IMR-90 (cell line): ENCODE data around the gene SDCCAG8. TPM values are rescaled to one million over a fixed set of nuclear protein-coding genes. Genes with fewer than 3 reads are reported as not detected.

Experiments
- ATAC-seq: fragments of 200-7000 bp; cut with Tn5 transposase; 2 replicates; pipeline ENCODE4 v1.9.1; 2020; ENCODE audit warnings: low read depth, mild to moderate bottlenecking, moderate library complexity
- BruUV-seq: library from RNA; stranded (reverse); fragments of 400-500 nt; replicated peaks from 2 replicates; lab custom pipeline; 2021; lab: Mats Ljungman, UMichigan
- CTCF ChIA-PET: fragments of 300-600 bp; formaldehyde crosslinking; extraction: SDS; loops from one replicate; lab custom pipeline; 2021; ENCODE audit warnings: antibody characterized with exemption; lab: Yijun Ruan, JAX
- POLR2A ChIA-PET: fragments of 300-600 bp; sonication (Branson Sonifier 250); formaldehyde crosslinking; loops from one replicate; lab custom pipeline; 2022; ENCODE audit warnings: antibody characterized with exemption; ENCODE audit not compliant: unreplicated experiment; lab: Charles Lee
- DNase-seq: peaks from one replicate; pipeline ENCODE4 v3.0.0; 2013
- H2AFZ ChIP-seq: replicated peaks from 2 replicates; pipeline ENCODE3; 2013; ENCODE audit warnings: low read length, mild to moderate bottlenecking; ENCODE audit not compliant: poor library complexity
- H2AK5ac ChIP-seq: 2 replicates; pipeline ENCODE4 v1.6.1; 2013; ENCODE audit warnings: low read depth, low read length, inconsistent platforms
- H2AK9ac ChIP-seq: replicated peaks from 2 replicates; pipeline ENCODE3; 2013; ENCODE audit warnings: mild to moderate bottlenecking, low read depth, low read length, moderate library complexity; ENCODE audit not compliant: poor library complexity
- H2BK120ac ChIP-seq: 2 replicates; pipeline ENCODE4 v1.6.1; 2013; ENCODE audit warnings: low read depth, low read length, inconsistent platforms
- H2BK15ac ChIP-seq: 3 replicates; pipeline ENCODE4 v1.6.1; 2013; ENCODE audit warnings: low read depth, low read length, inconsistent platforms
- H2BK20ac ChIP-seq: 2 replicates; pipeline ENCODE4 v1.6.1; 2013; ENCODE audit warnings: low read depth, mild to moderate bottlenecking, inconsistent platforms, low read length, moderate library complexity
- H2BK5ac ChIP-seq: 2 replicates; pipeline ENCODE4 v1.6.1; 2013; ENCODE audit warnings: mild to moderate bottlenecking, low read depth, low read length, inconsistent platforms; ENCODE audit not compliant: poor library complexity, severe bottlenecking
- H3K14ac ChIP-seq: replicated peaks from 2 replicates; pipeline ENCODE4 v1.6.1; 2013; ENCODE audit warnings: low read depth, low read length, inconsistent platforms
- H3K18ac ChIP-seq: 2 replicates; pipeline ENCODE4 v1.6.1; 2013; ENCODE audit warnings: low read depth, low read length, control low read depth
- H3K23ac ChIP-seq: 2 replicates; pipeline ENCODE4 v1.6.1; 2013; ENCODE audit warnings: low read depth, low read length, inconsistent platforms
- H3K27ac ChIP-seq: 2 replicates; pipeline ENCODE4 v1.5.1; 2013; ENCODE audit warnings: mild to moderate bottlenecking, control low read depth, low read length; ENCODE audit not compliant: insufficient read depth
- H3K27me3 ChIP-seq: 2 replicates; pipeline ENCODE4 v1.6.1; 2013; ENCODE audit warnings: low read length; ENCODE audit not compliant: control insufficient read depth, insufficient read depth
- H3K36me3 ChIP-seq: 2 replicates; pipeline ENCODE4 v1.6.1; 2013; ENCODE audit warnings: low read length, mixed read lengths; ENCODE audit not compliant: control insufficient read depth, insufficient read depth
- H3K4ac ChIP-seq: 2 replicates; pipeline ENCODE4 v1.6.1; 2013; ENCODE audit warnings: low read depth, low read length, inconsistent platforms
- H3K4me1 ChIP-seq: 2 replicates; pipeline ENCODE4 v1.6.1; 2013; ENCODE audit warnings: low read length, mixed read lengths; ENCODE audit not compliant: control insufficient read depth, insufficient read depth
- H3K4me2 ChIP-seq: 2 replicates; pipeline ENCODE4 v1.6.1; 2013; ENCODE audit warnings: low read depth, mild to moderate bottlenecking, control low read depth, low read length, moderate library complexity
- H3K4me3 ChIP-seq: 2 replicates; pipeline ENCODE4 v1.5.1; 2013; ENCODE audit warnings: low read depth, mild to moderate bottlenecking, control low read depth, low read length, moderate library complexity; ENCODE audit not compliant: insufficient read depth
- H3K56ac ChIP-seq: 2 replicates; pipeline ENCODE4 v1.6.1; 2013; ENCODE audit warnings: low read length, inconsistent platforms; ENCODE audit not compliant: insufficient read depth; ENCODE audit errors: extremely low read depth
- H3K79me1 ChIP-seq, 2 experiments: 2 replicates each; pipeline ENCODE4 v1.6.1; 2013; ENCODE audit warnings: low read length in 2 of 2, inconsistent platforms in 1 of 2, low read depth in 1 of 2
- H3K9ac ChIP-seq: 2 replicates; pipeline ENCODE4 v1.6.1; 2013; ENCODE audit warnings: low read depth, low read length, control low read depth
- H3K9me1 ChIP-seq: 2 replicates; pipeline ENCODE4 v1.6.1; 2013; ENCODE audit warnings: low read length, inconsistent platforms; ENCODE audit not compliant: insufficient read depth
- H3K9me3 ChIP-seq: 2 replicates; pipeline ENCODE4 v1.6.1; 2013; ENCODE audit warnings: low read length; ENCODE audit not compliant: control insufficient read depth, insufficient read depth
- H4K20me1 ChIP-seq: 2 replicates; pipeline ENCODE4 v1.6.1; 2013; ENCODE audit warnings: low read length, inconsistent platforms; ENCODE audit not compliant: insufficient read depth
- H4K5ac ChIP-seq: 2 replicates; pipeline ENCODE4 v1.6.1; 2013; ENCODE audit warnings: mild to moderate bottlenecking, low read depth, low read length, control low read depth
- H4K8ac ChIP-seq, 2 experiments: 2 replicates each; pipeline ENCODE4 v1.6.1; 2013; ENCODE audit warnings: low read depth in 2 of 2, low read length in 2 of 2, control low read depth in 1 of 2, inconsistent platforms in 1 of 2
- H4K91ac ChIP-seq: 2 replicates; pipeline ENCODE4 v1.6.1; 2013; ENCODE audit warnings: low read depth, low read length, inconsistent platforms; ENCODE audit not compliant: insufficient read depth
- BHLHE40 ChIP-seq: fragments of 150-350 bp; IDR thresholded peaks from 2 replicates; pipeline ENCODE4 v1.6.1; 2016; ENCODE audit warnings: mild to moderate bottlenecking, low read depth, low read length
- CEBPB ChIP-seq: IDR thresholded peaks from 2 replicates; pipeline ENCODE4 v1.6.1; 2012; ENCODE audit warnings: low read depth, low read length, improper control_type of control experiment
- CHD1 ChIP-seq: IDR thresholded peaks from 2 replicates; pipeline ENCODE4 v1.6.1; 2012; ENCODE audit warnings: low read depth, low read length, improper control_type of control experiment
- RAD21 ChIP-seq: IDR thresholded peaks from 2 replicates; pipeline ENCODE4 v1.6.1; 2012; ENCODE audit warnings: low read length, improper control_type of control experiment
- WGBS, 2 experiments: methylation state at CpG; one replicate each; pipeline versions ENCODE4 v1.1.5 to v1.1.7; 2013; ENCODE audit warnings: missing lambda C conversion rate in 2 of 2; ENCODE audit not compliant: insufficient read length in 1 of 2; ENCODE audit errors: extremely low coverage in 2 of 2; 5-methylcytosine and 5-hydroxymethylcytosine counted together
- dilution Hi-C: fragments of 300-500 bp; cut with HindIII; formaldehyde crosslinking; loops from one replicate; pipeline ENCODE4 v1.14.3; 2018; ENCODE audit warnings: low sequenced_read_pairs; ENCODE audit not compliant: unreplicated experiment
- in situ Hi-C: fragments of 300-500 bp; cut with MboI; formaldehyde crosslinking; loops from 3 replicates; pipeline ENCODE4 v1.14.3; 2019; ENCODE audit warnings: low sequenced_read_pairs, inconsistent platforms, mixed read lengths
- intact Hi-C: fragments of 100-400 bp; cut with micrococcal nuclease; formaldehyde crosslinking; loops from 2 replicates; pipeline ENCODE4 v1.10.0; 2022
- polyA plus RNA-seq, 3 experiments: library from polyadenylated mRNA; depleted of rRNA; stranded (reverse); fragments of >200 nt; gene quantifications; 2 replicates each; pipeline ENCODE4 v1.2.3, GENCODE V29; 2012; ENCODE audit warnings: low replicate concordance in 1 of 3
- total RNA-seq: library from RNA; depleted of rRNA; stranded (reverse); fragments of >200 nt; gene quantifications from 2 replicates; pipeline ENCODE4 v1.2.3, GENCODE V29; 2012

SDCCAG8 gene
- total and polyA plus RNA-seq, 2 of the 4 experiments (the other 2 are of a cell fraction): 25.2 to 46.8 TPM

GRCh38 chr1:243420016-243420945, 164.4 kb downstream of the SDCCAG8 start (continued):
- no peak for TF ChIP-seq BHLHE40
- no peak for TF ChIP-seq RAD21

- H3K14ac ChIP-seq: 0 out of 2 replicates have a peak overlapping the region, but pooled peaks have one; percentile 44
- H3K4me3 ChIP-seq: no peak overlapping the region
- H3K27me3 ChIP-seq: no peaks in the 10 kb centered on the region
- H2BK15ac ChIP-seq: no peak overlapping the region
- no peak overlapping the region for H3K27ac ChIP-seq
- dilution Hi-C loops: no loop called here
- in situ Hi-C loops: no loop called here
- no peak overlapping the region for H2BK5ac ChIP-seq
- peaks cover 4% of the 10 kb centered on the region for H3K4me1 ChIP-seq
- H3K4ac ChIP-seq: no peak overlapping the region
- H3K23ac ChIP-seq: no peak overlapping the region
- H3K9me3 ChIP-seq: no peaks in the 10 kb centered on the region
- no peak overlapping the region for H2BK120ac ChIP-seq
- H4K20me1 ChIP-seq: no peaks in the 10 kb centered on the region
- 0 out of 2 replicates have a peak, but pooled peaks cover 6% of the 10 kb centered on the region for H3K9me1 ChIP-seq
- no peak overlapping the region for H3K56ac ChIP-seq
- H4K91ac ChIP-seq: no peak overlapping the region
- intact Hi-C loops: no loop called here
- ATAC-seq (peak; percentile 28), DNase-seq (no peak)
- TF ChIP-seq CEBPB (peak; percentile 41; the same call in 1 of the 2 replicates), CHD1 (no peak)
- no peak overlapping the region for H3K9ac ChIP-seq
- H4K8ac ChIP-seq: 0 out of 4 replicates have a peak overlapping the region, but pooled peaks of 1 of the 2 experiments have one; percentile 2
- no CpG with 5 or more reads among the region's 15 CpGs for WGBS, 2 experiments
- H2AK5ac ChIP-seq: no peak overlapping the region
- peak overlapping the region; percentile 32 for H3K4me2 ChIP-seq
- no peaks in the 10 kb centered on the region for H3K36me3 ChIP-seq
- no peak overlapping the region for H2BK20ac ChIP-seq
- H3K18ac ChIP-seq: no peak overlapping the region
- H4K5ac ChIP-seq: no peak overlapping the region
- BruUV-seq: no TSS peak
- H2AFZ ChIP-seq: no peak overlapping the region
- H3K79me1 ChIP-seq: peaks cover 0 to 2% of the 10 kb centered on the region in 2 experiments; a peak in 2 of 4 replicates
- POLR2A ChIA-PET: no interaction called here
- CTCF ChIA-PET: no interaction called here
- H2AK9ac ChIP-seq: no peak overlapping the region
Observed at GRCh38 chr1:243420946-243421685, 165.3 kb downstream of the SDCCAG8 start.
